ENCODE measurements around the gene EMP1. TPM values are rescaled to one million over a fixed set of nuclear protein-coding genes. Genes with fewer than 3 reads are reported as not detected.

The EMP1 gene
- total and polyA plus RNA-seq, 2 of the 13 experiments (the other 11 are each of a cell fraction or from before 2014, with no cell fraction given): 0.13 to 0.61 TPM

DNA sequence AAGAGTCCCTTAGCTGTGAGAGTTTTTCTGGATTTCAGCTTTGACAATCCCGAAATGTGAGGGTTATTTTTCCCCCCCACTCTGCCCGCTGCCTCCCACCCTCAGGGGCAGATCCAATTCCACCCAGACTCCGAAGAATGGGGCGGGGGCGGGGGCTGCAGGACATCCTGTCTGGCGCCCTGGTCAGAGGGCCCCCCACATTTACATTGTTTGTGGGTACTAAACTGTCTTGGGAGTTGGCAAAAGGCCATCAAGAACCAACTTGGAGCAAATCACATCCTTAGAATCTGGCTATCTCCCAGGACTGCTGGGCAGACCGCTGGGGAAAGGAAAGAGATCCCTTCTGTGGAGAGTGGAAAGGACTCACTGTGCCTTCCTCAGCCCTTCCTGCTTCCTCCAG lies 2.4 kb downstream of the EMP1 start:
- peaks cover 15% of the 10 kb centered on the region for H3K4me1 ChIP-seq (ENCODE audit: insufficient read depth, low read length)
- no TSS peak for BruUV-seq (replicated peaks)
- H3K36me3 ChIP-seq (replicated peaks in 1 of 2; ENCODE audit: control insufficient read depth in 1 of 2, insufficient read depth in 2 of 2, low read length in 2 of 2): no peaks in the 10 kb centered on the region
- DNase-seq (ENCODE audit: low spot score) (no peak), ATAC-seq (no peak), FAIRE-seq (no peak)
- H3K27ac ChIP-seq (ENCODE audit: extremely low read length, insufficient read depth, low read length): no peak overlapping the region
- 18% methylated on average over 5 of the region's 7 CpGs for WGBS (ENCODE audit: low lambda C conversion rate)
- no peak overlapping the region for H2AFZ ChIP-seq (ENCODE audit: low read length)
- peaks cover 3 to 52% of the 10 kb centered on the region in 2 experiments; a peak in 4 of 5 replicates for H3K27me3 ChIP-seq (ENCODE audit: control insufficient read depth in 1 of 2, insufficient read depth in 2 of 2, low read length in 2 of 2)
- no peak overlapping the region for H3K4me2 ChIP-seq (ENCODE audit: low read depth, low read length)
- ChIA-PET CTCF (ENCODE audit: low intra/inter-chr PET ratio, low total read pairs) (no interaction called here), POLR2A (no interaction called here)
- in situ Hi-C loops (cut with HindIII; ENCODE audit: extremely low pct_ligation_motif_present, low pct_unique_long_range_greater_than_20kb) (no loop called here), intact Hi-C loops (cut with micrococcal nuclease; ENCODE audit: unreplicated experiment) (no loop called here)
- no peak overlapping the region for H3K9ac ChIP-seq (ENCODE audit: insufficient read depth, low read depth, low read length)
- H4K20me1 ChIP-seq (ENCODE audit: insufficient read depth, low read length): no peaks in the 10 kb centered on the region
- no peak for TF ChIP-seq SP140L (CRISPR knock-in tag; IDR thresholded peaks at IDR 0.05; ENCODE audit: borderline replicate concordance)
- TF ChIP-seq, protein P1, sequence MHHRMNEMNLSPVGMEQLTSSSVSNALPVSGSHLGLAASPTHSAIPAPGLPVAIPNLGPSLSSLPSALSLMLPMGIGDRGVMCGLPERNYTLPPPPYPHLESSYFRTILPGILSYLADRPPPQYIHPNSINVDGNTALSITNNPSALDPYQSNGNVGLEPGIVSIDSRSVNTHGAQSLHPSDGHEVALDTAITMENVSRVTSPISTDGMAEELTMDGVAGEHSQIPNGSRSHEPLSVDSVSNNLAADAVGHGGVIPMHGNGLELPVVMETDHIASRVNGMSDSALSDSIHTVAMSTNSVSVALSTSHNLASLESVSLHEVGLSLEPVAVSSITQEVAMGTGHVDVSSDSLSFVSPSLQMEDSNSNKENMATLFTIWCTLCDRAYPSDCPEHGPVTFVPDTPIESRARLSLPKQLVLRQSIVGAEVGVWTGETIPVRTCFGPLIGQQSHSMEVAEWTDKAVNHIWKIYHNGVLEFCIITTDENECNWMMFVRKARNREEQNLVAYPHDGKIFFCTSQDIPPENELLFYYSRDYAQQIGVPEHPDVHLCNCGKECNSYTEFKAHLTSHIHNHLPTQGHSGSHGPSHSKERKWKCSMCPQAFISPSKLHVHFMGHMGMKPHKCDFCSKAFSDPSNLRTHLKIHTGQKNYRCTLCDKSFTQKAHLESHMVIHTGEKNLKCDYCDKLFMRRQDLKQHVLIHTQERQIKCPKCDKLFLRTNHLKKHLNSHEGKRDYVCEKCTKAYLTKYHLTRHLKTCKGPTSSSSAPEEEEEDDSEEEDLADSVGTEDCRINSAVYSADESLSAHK (CRISPR knock-in tag; IDR thresholded peaks at IDR 0.05; ENCODE audit: borderline replicate concordance): no peak
- no peak for TF ChIP-seq ZNF136 (CRISPR knock-in tag; IDR thresholded peaks at IDR 0.05; ENCODE audit: low read depth)
- H3K79me2 ChIP-seq (ENCODE audit: insufficient read depth, low read length): no peaks in the 10 kb centered on the region
- H3K4me3 ChIP-seq (replicated peaks in 1 of 3; ENCODE audit: insufficient read depth in 1 of 3, low read depth in 2 of 3, low read length in 3 of 3): no peak overlapping the region
- no peaks in the 10 kb centered on the region for H3K9me3 ChIP-seq (ENCODE audit: low read length)

DNA sequence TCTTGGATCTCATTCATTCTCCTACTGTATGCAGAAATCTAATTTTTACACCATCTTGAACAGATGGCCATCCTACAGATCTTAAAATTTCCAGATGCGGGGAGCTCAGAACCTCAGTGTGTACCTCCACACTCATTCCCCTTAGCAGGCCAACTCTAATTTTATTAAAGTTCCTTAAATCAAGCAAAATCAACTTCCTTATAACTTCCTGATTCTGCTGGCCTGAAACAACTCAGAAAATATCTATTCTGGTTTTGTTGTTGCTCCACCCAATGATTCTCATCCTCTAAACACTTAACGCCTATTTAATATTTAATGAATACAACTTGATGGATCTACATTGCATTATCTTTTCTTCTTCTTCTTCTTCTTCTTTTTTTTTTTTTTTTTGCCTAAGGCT lies 3.1 kb downstream of the EMP1 start:
- Histone ChIP-seq H3K79me2 (ENCODE audit: insufficient read depth, low read length) (no peaks in the 10 kb centered on the region), H3K36me3 (replicated peaks in 1 of 2; ENCODE audit: control insufficient read depth in 1 of 2, insufficient read depth in 2 of 2, low read length in 2 of 2) (no peaks in the 10 kb centered on the region), H2AFZ (ENCODE audit: low read length) (no peak overlapping the region), H3K9me3 (ENCODE audit: low read length) (no peaks in the 10 kb centered on the region), H4K20me1 (ENCODE audit: insufficient read depth, low read length) (no peaks in the 10 kb centered on the region), H3K4me3 (replicated peaks in 1 of 3; ENCODE audit: insufficient read depth in 1 of 3, low read depth in 2 of 3, low read length in 3 of 3) (no peak overlapping the region), H3K4me1 (ENCODE audit: insufficient read depth, low read length) (peaks cover 15% of the 10 kb centered on the region), H3K4me2 (ENCODE audit: low read depth, low read length) (no peak overlapping the region), H3K27ac (ENCODE audit: extremely low read length, insufficient read depth, low read length) (no peak overlapping the region), H3K9ac (ENCODE audit: insufficient read depth, low read depth, low read length) (no peak overlapping the region), H3K27me3 (ENCODE audit: control insufficient read depth in 1 of 2, insufficient read depth in 2 of 2, low read length in 2 of 2) (peaks cover 3 to 57% of the 10 kb centered on the region in 2 experiments; a peak in 4 of 5 replicates)
- no peak for FAIRE-seq
- 96% methylated on average over 2 of the region's 2 CpGs for WGBS (ENCODE audit: low lambda C conversion rate)
- in situ Hi-C loops (cut with HindIII; ENCODE audit: extremely low pct_ligation_motif_present, low pct_unique_long_range_greater_than_20kb): no loop called here
- intact Hi-C loops (cut with micrococcal nuclease; ENCODE audit: unreplicated experiment): no loop called here
- BruUV-seq (replicated peaks): no TSS peak
- POLR2A ChIA-PET: no interaction called here
- DNase-seq (ENCODE audit: low spot score): no peak
- CTCF ChIA-PET (ENCODE audit: low intra/inter-chr PET ratio, low total read pairs): no interaction called here
- no peak for ATAC-seq
- TF ChIP-seq, protein P2, sequence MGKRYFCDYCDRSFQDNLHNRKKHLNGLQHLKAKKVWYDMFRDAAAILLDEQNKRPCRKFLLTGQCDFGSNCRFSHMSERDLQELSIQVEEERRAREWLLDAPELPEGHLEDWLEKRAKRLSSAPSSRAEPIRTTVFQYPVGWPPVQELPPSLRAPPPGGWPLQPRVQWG (CRISPR knock-in tag; IDR thresholded peaks at IDR 0.05; ENCODE audit: borderline replicate concordance, low read depth): no peak
- TF ChIP-seq, protein P3, sequence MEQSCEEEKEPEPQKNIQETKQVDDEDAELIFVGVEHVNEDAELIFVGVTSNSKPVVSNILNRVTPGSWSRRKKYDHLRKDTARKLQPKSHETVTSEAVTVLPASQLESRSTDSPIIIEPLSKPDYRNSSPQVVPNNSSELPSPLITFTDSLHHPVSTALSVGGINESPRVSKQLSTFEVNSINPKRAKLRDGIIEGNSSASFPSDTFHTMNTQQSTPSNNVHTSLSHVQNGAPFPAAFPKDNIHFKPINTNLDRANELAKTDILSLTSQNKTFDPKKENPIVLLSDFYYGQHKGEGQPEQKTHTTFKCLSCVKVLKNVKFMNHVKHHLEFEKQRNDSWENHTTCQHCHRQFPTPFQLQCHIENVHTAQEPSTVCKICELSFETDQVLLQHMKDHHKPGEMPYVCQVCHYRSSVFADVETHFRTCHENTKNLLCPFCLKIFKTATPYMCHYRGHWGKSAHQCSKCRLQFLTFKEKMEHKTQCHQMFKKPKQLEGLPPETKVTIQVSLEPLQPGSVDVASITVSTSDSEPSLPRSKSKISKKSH (CRISPR knock-in tag; IDR thresholded peaks at IDR 0.05; ENCODE audit: borderline replicate concordance): no peak
- TF ChIP-seq KAT2B (IDR thresholded peaks at IDR 0.05; ENCODE audit: borderline replicate concordance, low read depth, low read length): no peak
- TF ChIP-seq SOX6 (IDR thresholded peaks at IDR 0.05): no peak
- no peak for TF ChIP-seq SOX6 (CRISPR knock-in tag; IDR thresholded peaks at IDR 0.05)
- TF ChIP-seq, protein P4, sequence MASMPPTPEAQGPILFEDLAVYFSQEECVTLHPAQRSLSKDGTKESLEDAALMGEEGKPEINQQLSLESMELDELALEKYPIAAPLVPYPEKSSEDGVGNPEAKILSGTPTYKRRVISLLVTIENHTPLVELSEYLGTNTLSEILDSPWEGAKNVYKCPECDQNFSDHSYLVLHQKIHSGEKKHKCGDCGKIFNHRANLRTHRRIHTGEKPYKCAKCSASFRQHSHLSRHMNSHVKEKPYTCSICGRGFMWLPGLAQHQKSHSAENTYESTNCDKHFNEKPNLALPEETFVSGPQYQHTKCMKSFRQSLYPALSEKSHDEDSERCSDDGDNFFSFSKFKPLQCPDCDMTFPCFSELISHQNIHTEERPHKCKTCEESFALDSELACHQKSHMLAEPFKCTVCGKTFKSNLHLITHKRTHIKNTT (CRISPR knock-in tag; IDR thresholded peaks at IDR 0.05): no peak
- TF ChIP-seq, protein P5, sequence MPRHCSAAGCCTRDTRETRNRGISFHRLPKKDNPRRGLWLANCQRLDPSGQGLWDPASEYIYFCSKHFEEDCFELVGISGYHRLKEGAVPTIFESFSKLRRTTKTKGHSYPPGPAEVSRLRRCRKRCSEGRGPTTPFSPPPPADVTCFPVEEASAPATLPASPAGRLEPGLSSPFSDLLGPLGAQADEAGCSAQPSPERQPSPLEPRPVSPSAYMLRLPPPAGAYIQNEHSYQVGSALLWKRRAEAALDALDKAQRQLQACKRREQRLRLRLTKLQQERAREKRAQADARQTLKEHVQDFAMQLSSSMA (CRISPR knock-in tag; IDR thresholded peaks at IDR 0.05): no peak
- TF ChIP-seq JUN (CRISPR knock-in tag; IDR thresholded peaks at IDR 0.05): no peak

Data from HepG2 (cell line).